ENCODE measurements around the gene DIO3.

GRCh38 chr14:101512376-101512695 is 49.0 kb upstream of the DIO3 start:
- TF ChIP-seq POLR2A (IDR thresholded peaks at IDR 0.05; ENCODE audit: low read depth, low read length) = no peak
- no peak for TF ChIP-seq POLR2AphosphoS5 (IDR thresholded peaks at IDR 0.05; ENCODE audit: low read depth, low read length)
